Panc1 (cell line): ENCODE results near the gene PBXIP1.

Experiments used
- TCF7L2 ChIP-seq: IDR thresholded peaks from 2 replicates; pipeline ENCODE4 v1.6.1; 2011; ENCODE audit warnings: mild to moderate bottlenecking, low read depth, low read length, inconsistent platforms
- TF ChIP-seq, protein P1 (sequence below): fragments of 450-650 bp; IDR thresholded peaks from 2 replicates; pipeline ENCODE4 v1.5.1; 2017; ENCODE audit warnings: mild to moderate bottlenecking
- TF ChIP-seq, protein P2 (sequence below), 2 experiments: IDR thresholded peaks; 2 replicates each; pipeline ENCODE4 v1.6.1; 2011 to 2012; ENCODE audit warnings: low read depth in 2 of 2, control low read depth in 1 of 2, low read length in 1 of 2, mild to moderate bottlenecking in 1 of 2, moderate library complexity in 1 of 2; ENCODE audit not compliant: insufficient read depth in 1 of 2

DNA sequence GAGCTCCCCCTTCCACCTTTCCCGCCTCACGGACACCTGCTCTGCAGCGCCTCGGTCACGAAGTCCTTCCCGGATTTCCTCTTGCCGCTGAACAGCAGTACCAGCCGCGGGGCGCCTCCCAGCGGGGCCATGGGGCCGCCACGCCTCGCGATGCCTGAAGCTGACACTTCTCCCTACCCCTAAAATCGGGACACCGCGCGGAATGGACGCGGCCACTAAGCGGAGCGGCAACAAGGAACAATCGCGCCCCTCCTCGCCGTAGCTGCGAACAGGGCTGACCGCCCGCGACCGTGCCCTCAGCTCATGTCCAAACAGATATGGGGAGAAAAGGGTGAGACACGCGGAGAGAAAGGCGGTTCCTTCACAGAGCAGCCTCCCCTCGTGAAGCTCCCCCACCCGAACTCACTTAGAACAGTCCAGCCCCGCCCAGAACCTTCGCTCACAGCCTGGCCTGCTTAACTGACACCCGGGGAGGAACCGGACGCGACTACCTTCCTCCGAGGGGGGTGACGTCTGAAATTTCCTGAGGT, 19.3 kb downstream of the PBXIP1 start, which contains the start of gene PMVK:
- TF ChIP-seq TCF7L2 = peak; percentile 61
- TF ChIP-seq, protein P1, sequence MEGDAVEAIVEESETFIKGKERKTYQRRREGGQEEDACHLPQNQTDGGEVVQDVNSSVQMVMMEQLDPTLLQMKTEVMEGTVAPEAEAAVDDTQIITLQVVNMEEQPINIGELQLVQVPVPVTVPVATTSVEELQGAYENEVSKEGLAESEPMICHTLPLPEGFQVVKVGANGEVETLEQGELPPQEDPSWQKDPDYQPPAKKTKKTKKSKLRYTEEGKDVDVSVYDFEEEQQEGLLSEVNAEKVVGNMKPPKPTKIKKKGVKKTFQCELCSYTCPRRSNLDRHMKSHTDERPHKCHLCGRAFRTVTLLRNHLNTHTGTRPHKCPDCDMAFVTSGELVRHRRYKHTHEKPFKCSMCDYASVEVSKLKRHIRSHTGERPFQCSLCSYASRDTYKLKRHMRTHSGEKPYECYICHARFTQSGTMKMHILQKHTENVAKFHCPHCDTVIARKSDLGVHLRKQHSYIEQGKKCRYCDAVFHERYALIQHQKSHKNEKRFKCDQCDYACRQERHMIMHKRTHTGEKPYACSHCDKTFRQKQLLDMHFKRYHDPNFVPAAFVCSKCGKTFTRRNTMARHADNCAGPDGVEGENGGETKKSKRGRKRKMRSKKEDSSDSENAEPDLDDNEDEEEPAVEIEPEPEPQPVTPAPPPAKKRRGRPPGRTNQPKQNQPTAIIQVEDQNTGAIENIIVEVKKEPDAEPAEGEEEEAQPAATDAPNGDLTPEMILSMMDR = no peak; the same call in 1 of the 2 replicates
- TF ChIP-seq, protein P2, sequence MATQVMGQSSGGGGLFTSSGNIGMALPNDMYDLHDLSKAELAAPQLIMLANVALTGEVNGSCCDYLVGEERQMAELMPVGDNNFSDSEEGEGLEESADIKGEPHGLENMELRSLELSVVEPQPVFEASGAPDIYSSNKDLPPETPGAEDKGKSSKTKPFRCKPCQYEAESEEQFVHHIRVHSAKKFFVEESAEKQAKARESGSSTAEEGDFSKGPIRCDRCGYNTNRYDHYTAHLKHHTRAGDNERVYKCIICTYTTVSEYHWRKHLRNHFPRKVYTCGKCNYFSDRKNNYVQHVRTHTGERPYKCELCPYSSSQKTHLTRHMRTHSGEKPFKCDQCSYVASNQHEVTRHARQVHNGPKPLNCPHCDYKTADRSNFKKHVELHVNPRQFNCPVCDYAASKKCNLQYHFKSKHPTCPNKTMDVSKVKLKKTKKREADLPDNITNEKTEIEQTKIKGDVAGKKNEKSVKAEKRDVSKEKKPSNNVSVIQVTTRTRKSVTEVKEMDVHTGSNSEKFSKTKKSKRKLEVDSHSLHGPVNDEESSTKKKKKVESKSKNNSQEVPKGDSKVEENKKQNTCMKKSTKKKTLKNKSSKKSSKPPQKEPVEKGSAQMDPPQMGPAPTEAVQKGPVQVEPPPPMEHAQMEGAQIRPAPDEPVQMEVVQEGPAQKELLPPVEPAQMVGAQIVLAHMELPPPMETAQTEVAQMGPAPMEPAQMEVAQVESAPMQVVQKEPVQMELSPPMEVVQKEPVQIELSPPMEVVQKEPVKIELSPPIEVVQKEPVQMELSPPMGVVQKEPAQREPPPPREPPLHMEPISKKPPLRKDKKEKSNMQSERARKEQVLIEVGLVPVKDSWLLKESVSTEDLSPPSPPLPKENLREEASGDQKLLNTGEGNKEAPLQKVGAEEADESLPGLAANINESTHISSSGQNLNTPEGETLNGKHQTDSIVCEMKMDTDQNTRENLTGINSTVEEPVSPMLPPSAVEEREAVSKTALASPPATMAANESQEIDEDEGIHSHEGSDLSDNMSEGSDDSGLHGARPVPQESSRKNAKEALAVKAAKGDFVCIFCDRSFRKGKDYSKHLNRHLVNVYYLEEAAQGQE (IDR thresholded peaks at IDR 0.05; ENCODE audit: insufficient read depth in 1 of 2, low read depth in 2 of 2, low read length in 1 of 2) = 0 out of 4 replicates have a peak, but pooled peaks of 1 of the 2 experiments have one; percentile 26
